Stimulated activated CD8-positive, alpha-beta memory T cell treated with anti-CD3 and anti-CD28 coated beads, Interleukin-12 subunit alpha, Interleukin-12 subunit beta, amount 100 ng/mL, for 4 hours (primary cell): ENCODE measurements around the gene RNF44.
"Not testable (repeated sequence)": the region's sequence is repeated elsewhere in the genome, so short reads cannot be mapped to it uniquely, and the experiment has no call there.

Experiments
- DNase-seq: peaks from one replicate; pipeline ENCODE4 v3.0.0-alpha.2; 2020; ENCODE audit warnings: low read depth

Gene RNF44

GRCh38 chr5:176519810-176520720 lies 17.1 kb downstream of the RNF44 start:
- no peak for DNase-seq

GRCh38 chr5:176517053-176517661 lies 20.0 kb downstream of the RNF44 start:
- DNase-seq: no peak

GRCh38 chr5:176515396-176515795 lies 21.8 kb downstream of the RNF44 start:
- no peak for DNase-seq

- DNase-seq: no peak
These were observed 22.8 kb downstream of the RNF44 start for GRCh38 chr5:176514244-176514950.

GRCh38 chr5:176513788-176514187 lies 23.4 kb downstream of the RNF44 start:
- DNase-seq: no peak

GRCh38 chr5:176508603-176509002 lies 28.6 kb downstream of the RNF44 start:
- no peak for DNase-seq

- no peak for DNase-seq
These were observed 29.3 kb downstream of the RNF44 start for GRCh38 chr5:176507911-176508310.

- DNase-seq: no peak
These were observed 33.7 kb downstream of the RNF44 start for GRCh38 chr5:176503496-176503895.

- no peak for DNase-seq
These were observed 35.9 kb downstream of the RNF44 start for GRCh38 chr5:176501333-176501732.

GRCh38 chr5:176500511-176500910 lies 36.7 kb downstream of the RNF44 start:
- no peak for DNase-seq

GRCh38 chr5:176499273-176499672 lies 37.9 kb downstream of the RNF44 start:
- DNase-seq: no peak

GRCh38 chr5:176497852-176498251 lies 39.4 kb downstream of the RNF44 start:
- DNase-seq: no peak

- no peak for DNase-seq
These were observed 44.8 kb downstream of the RNF44 start for GRCh38 chr5:176492431-176492830.

- no peak for DNase-seq
These were observed 45.3 kb downstream of the RNF44 start for GRCh38 chr5:176491901-176492300.

- no peak for DNase-seq
These were observed 46.1 kb downstream of the RNF44 start for GRCh38 chr5:176491101-176491502.

GRCh38 chr5:176490301-176490700 lies 46.9 kb downstream of the RNF44 start:
- DNase-seq: no peak

GRCh38 chr5:176489077-176489476 lies 48.1 kb downstream of the RNF44 start:
- DNase-seq: no peak

GRCh38 chr5:176487160-176487559 lies 50.0 kb downstream of the RNF44 start:
- DNase-seq: not testable (repeated sequence)

- DNase-seq: no peak
These were observed 50.9 kb downstream of the RNF44 start for GRCh38 chr5:176486189-176486757.

- DNase-seq: no peak
These were observed 52.0 kb downstream of the RNF44 start for GRCh38 chr5:176485176-176485575.

- no peak for DNase-seq
These were observed 55.5 kb downstream of the RNF44 start for GRCh38 chr5:176481711-176482110.
